ENCODE data around the gene RIMBP2.

DNA sequence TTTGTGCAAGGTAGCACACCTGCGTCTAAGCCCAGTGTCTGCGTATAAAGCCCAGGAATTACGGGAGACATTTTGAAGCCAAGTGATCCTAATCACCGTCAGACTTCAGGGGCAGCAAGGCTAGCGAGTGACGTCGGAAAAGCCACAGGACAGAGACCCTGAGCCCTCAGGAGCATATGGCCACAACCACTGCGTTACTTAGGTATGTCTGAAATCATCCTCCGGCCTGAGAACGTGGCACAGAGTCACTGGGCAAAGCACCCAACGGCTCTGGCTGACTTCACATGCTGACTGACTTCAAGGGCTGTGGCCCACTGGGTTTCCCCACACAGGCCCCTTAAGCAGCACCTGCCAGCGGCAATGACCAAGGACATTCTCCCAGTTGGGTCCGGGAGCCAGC, 71.5 kb downstream of the RIMBP2 start:
- TF ChIP-seq POLR2AphosphoS5 (IDR thresholded peaks at IDR 0.05; ENCODE audit: low read depth, low read length): no peak
- no peak for TF ChIP-seq POLR2A (IDR thresholded peaks at IDR 0.05; ENCODE audit: low read depth, low read length)

All from GM12892 (cell line).